COLO829 (cell line): Measurements from ENCODE around the gene SULT1A1.
"Not testable (repeated sequence)": the region's sequence is repeated elsewhere in the genome, so short reads cannot be mapped to it uniquely, and the experiment has no call there.

Experiments used
- DNase-seq: peaks from one replicate; pipeline ENCODE4 v3.0.0; 2012; ENCODE audit warnings: low spot score

The SULT1A1 gene

GRCh38 chr16:28608496-28608808 lies 1.4 kb downstream of the SULT1A1 start:
- DNase-seq = not testable (repeated sequence)

DNA sequence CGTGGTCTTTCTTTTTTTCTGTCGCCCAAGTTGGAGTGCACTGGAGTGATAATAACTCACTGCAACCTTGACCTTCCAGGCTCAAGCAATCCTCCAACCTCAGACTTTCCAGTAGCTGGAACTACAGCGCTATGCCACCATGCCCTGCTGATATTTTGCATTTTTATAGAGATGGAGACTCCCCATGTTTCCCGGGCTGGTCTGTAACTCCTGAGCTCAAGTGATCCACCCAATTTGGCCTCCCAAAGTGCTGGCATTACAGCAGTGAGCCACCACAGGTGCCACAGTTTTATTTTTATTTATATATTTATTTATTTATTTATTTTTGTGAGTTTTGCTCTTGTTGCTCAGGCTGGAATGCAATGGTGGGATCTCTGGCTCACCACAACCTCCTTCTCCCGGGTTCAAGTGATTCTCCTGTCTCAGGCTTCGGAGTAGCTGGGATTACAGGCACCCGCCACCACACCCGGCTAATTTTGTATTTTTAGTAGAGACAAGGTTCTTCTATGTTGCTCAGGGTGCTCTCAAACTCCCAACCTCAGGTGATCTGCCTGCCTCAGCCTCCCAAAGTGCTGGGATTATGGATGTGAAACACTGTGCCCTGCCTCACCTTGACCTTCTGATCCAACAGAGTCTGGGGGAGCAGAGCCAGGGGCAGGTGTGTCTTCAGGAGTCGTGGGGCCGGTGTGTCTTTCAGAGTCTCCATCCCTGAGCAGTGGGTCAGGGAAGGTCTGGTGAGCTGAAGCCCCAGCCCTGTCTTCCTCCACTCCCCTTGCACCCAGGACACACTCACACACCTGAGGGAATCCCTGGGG lies 2.0 kb downstream of the SULT1A1 start:
- DNase-seq = not testable (repeated sequence)

DNA sequence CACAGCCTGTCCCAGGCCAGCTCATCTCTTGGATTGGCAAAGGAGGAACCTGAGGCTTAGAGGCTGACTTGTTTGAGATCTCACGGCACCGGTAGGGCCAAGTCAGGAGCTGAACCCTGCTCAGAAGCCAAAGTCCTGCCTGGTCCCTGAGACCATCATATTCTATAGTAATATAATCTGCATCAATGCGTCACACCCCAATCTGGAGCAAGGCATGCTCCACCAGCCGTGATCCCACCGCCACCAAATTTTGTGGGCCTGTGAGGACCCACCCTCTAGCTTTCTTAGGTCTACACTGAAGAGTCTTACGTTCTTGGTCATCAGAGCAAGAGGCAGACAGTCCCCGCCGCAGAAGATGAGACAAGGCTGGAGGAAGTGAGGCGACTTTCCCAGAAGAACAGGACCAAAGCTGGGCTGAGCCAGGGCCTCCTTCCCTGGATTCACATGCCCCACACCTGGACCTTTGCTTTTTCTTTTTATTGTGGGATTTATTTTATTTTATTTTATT lies 2.7 kb downstream of the SULT1A1 start:
- DNase-seq = no peak

DNA sequence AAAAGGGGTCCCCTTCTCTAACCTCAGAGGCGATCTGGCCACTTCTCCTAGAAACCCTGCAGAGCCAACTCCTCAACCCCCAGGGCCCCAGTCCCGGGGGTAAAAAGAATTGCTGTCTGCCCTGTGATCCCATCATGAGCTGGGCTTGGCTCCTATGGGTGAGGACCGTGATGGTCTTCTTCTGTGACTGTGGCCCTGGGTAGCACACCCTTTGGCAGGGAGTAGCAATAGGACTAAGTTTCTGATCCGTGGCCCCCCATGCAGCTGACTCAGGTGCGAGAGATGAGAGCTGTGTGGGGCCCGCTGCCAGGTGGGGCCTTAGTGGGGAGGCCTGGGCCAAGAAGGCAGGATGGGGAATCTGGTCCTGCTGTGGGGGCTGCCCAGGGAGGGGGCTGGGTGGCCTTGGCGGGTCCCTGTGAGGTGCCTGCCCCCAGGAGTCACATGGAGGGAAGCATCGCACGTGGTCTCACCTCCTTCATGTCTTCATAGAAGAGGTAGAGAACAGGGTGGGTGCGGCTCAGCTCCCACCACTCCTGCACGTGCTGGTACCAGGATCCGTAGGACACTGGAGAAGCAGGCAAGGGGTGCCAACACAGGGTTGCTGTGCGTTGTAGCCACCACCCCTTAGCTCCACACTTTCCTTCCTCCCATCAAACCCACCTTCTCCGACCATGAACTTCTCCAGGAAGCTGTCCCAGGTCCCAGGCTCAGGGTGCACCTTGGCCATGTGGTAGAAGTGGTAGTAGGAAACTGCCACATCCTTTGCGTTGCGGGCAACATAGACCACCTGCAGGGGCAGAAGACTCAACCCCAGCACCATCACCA lies 3.3 kb downstream of the SULT1A1 start:
- DNase-seq = no peak

DNA sequence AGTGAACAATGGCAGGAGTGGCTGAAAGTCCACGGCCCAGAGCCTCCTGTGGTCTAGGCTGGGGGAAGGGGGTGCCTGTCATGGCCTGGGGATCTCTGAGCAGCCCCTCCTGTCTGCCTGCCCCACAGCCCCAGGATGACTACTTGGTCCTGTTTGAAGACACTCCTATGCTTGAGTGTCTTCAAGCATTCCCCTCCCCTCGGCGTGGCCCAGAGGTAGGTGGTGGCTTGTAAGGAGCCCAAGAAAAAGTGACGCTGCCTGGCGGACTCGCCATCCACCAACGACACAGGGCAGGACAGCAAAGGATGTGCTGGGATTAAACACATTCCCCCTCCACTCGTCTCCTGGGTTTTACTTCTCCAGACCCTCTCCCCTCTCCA lies 5.7 kb downstream of the SULT1A1 start:
- no peak for DNase-seq

GRCh38 chr16:28603381-28604185 lies 6.3 kb downstream of the SULT1A1 start:
- no peak for DNase-seq

GRCh38 chr16:28602529-28602928 lies 7.3 kb downstream of the SULT1A1 start:
- DNase-seq = no peak

- DNase-seq = not testable (repeated sequence)
Observed at GRCh38 chr16:28602062-28602461, 7.8 kb downstream of the SULT1A1 start.

- not testable (repeated sequence) for DNase-seq
Observed at GRCh38 chr16:28601589-28601988, 8.3 kb downstream of the SULT1A1 start.

DNA sequence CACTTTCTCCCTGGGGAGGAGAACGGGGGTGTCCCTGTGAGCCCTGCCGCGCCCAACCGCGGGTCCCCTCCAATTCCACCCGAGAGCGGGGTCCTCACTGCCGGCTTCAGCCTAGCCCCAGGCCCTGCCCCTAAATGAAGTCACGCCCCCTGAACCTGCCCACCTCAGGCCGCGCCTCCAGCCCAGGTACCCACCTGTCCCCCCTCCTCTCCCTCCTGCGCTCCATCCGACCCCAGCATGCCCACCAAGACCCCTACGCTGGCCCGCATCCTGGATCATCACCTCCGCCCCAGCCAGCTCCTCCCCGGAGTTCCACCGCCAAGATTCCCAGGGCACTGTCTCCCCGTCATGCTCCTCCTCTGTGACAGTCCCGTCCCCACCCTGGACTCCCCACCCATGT lies 8.9 kb downstream of the SULT1A1 start:
- not testable (repeated sequence) for DNase-seq

GRCh38 chr16:28599377-28600285 lies 10.2 kb downstream of the SULT1A1 start:
- DNase-seq = not testable (repeated sequence)

GRCh38 chr16:28597692-28598261 lies 12.1 kb downstream of the SULT1A1 start:
- no peak for DNase-seq

- no peak for DNase-seq
Observed at GRCh38 chr16:28596840-28597691, 12.8 kb downstream of the SULT1A1 start, which contains the start of gene SULT1A2. TSS of gene SULT1A2 (minus strand) at chr16:28597050. CDS start at chr16:28595930, 1,120 bp downstream.

- no peak for DNase-seq
Observed at GRCh38 chr16:28596115-28596630, 13.7 kb downstream of the SULT1A1 start.

DNA sequence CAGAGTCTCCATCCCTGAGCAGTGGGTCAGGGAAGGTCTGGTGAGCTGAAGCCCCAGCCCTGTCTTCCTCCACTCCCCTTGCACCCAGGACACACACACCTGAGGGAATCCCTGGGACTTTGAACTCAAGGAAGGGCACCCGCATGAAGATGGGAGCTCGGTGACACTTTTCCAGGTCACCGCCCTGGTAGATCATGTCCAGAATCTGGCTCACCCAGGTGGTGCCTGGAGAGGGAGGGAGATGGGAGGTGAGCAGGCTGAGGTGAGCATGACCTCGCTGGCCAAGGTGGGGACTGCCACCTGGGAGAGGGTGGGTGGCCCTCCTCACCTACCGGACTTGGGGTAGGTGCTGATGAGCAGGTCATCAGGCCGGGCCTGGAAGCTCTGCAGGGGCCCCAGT lies 14.4 kb downstream of the SULT1A1 start:
- not testable (repeated sequence) for DNase-seq

DNA sequence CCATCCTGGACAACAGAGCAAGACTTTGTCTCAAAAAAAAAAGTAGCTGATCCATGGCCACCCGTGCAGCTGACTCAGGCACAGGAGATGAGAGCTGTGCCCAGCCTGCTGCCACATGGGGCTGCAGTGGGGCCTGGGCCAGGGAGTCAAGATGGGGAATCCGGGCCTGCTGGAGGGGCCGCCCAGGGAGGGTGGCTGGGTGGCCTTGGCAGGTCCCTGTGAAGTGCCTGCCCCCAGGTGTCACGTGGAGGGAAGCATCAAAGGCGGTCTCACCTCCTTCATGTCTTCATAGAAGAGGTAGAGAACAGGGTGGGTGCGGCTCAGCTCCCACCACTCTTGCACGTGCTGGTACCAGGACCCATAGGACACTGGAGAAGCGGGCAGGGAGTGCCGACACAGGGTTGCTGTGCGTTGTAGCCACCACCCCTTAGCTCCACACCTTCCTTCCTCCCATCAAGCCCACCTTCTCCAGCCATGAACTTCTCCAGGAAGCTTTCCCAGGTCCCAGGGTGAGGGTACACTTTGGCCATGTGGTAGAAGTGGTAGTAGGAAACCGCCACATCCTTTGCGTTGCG lies 16.8 kb downstream of the SULT1A1 start:
- DNase-seq = no peak

DNA sequence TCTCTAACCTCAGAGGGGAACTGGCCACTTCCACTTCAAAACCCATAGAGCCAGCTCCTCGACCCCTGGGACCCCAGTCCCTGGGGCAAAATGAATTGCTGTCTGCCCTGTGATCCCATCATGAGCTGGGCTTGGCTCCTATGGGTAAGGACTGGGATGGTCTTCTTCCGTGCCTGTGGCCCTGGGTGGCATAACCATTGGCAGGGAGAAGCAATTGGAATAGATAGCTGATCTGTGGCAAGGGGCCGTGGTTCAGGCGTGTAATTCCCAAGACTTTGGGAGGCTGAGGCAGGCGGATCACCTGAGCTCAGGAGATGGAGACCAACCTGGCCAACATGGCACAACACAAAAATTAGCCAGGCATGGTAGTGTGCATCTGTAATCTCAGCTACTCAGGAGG lies 17.3 kb downstream of the SULT1A1 start:
- DNase-seq = no peak

GRCh38 chr16:28591355-28591754 lies 18.5 kb downstream of the SULT1A1 start:
- DNase-seq = no peak
